C4-2B (cell line): ENCODE measurements around the gene RBM48.

Experiments used
- ZFX ChIP-seq: fragments of 450-650 bp; IDR thresholded peaks from 2 replicates; pipeline ENCODE4 v1.6.1; 2017
- TF ChIP-seq, protein P1 (sequence below): fragments of 450-650 bp; conservative IDR thresholded peaks from 2 replicates; pipeline ENCODE4 v1.5.1; 2017; ENCODE audit warnings: mild to moderate bottlenecking

DNA sequence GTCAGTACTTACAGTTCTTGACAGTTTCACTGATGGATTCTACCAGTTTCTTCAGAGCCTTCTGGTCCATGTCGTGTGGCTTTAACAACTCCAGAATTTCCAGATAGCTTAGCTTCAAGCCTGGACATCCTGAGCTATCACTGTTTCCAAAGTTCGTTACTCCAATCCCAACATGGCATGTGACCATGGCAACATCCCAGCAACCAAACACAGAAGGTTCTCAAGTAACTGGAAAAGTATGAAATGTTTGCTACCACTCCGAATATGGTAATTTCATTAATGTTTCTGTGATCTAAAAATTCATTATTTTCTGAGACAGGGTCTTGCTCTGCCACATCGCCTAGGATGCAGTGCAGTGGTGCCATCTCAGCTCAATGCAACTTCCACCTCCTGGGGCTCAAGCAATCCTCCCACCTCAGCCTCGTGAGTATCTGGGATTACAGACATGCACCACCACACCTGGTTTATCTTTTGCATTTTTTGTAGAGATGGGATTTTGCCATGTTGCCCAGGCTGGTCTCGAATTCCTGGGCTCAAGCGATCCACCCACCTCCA, 29.3 kb downstream of the RBM48 start:
- TF ChIP-seq, protein P1, sequence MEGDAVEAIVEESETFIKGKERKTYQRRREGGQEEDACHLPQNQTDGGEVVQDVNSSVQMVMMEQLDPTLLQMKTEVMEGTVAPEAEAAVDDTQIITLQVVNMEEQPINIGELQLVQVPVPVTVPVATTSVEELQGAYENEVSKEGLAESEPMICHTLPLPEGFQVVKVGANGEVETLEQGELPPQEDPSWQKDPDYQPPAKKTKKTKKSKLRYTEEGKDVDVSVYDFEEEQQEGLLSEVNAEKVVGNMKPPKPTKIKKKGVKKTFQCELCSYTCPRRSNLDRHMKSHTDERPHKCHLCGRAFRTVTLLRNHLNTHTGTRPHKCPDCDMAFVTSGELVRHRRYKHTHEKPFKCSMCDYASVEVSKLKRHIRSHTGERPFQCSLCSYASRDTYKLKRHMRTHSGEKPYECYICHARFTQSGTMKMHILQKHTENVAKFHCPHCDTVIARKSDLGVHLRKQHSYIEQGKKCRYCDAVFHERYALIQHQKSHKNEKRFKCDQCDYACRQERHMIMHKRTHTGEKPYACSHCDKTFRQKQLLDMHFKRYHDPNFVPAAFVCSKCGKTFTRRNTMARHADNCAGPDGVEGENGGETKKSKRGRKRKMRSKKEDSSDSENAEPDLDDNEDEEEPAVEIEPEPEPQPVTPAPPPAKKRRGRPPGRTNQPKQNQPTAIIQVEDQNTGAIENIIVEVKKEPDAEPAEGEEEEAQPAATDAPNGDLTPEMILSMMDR = no peak
- TF ChIP-seq ZFX = no peak
